ENCODE measurements around the gene FMN2.
"Not testable (repeated sequence)": the region's sequence is repeated elsewhere in the genome, so short reads cannot be mapped to it uniquely, and the experiment has no call there.

Gene FMN2

DNA sequence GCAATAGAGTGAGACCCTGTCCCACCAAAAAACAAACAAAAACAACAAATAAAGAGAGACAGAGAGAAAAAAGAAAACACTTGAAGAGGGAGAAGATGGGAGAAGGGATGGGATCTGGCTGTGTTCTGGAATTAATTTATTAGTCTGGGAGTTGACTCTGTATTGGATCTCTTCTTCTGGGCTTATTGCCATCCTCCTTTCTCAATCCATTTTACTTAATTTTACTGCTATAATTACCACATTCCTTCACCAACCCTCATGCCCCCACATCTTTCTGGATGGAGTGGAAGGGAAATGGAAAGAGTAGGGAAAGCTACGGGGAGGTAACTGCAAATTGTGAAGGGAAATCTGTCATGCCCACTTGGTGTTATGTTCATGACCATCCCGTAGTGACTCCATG lies 42.9 kb downstream of the FMN2 start:
- no peak for DNase-seq (ENCODE audit: low read depth in 1 of 2, low spot score in 1 of 2)

DNA sequence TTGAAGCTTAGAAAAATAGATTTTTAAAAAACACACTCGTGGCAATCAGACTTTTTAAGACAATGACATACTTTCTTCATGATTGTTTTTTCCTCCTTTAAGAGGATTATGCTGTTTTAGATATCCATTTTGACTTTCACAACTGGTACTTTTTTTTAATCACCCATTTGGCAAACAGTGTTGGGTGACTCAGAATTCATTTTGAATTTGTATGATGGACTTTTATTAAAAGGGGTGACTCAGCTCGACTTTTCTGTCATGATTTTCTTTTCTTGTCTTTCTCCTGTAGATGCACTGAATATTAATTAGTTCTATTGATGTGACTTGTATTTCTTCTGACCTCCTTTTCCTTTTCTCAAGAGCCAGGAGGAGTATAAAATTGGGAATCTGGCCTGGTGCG lies 44.7 kb downstream of the FMN2 start:
- DNase-seq (ENCODE audit: low read depth in 1 of 2, low spot score in 1 of 2) = no peak

DNA sequence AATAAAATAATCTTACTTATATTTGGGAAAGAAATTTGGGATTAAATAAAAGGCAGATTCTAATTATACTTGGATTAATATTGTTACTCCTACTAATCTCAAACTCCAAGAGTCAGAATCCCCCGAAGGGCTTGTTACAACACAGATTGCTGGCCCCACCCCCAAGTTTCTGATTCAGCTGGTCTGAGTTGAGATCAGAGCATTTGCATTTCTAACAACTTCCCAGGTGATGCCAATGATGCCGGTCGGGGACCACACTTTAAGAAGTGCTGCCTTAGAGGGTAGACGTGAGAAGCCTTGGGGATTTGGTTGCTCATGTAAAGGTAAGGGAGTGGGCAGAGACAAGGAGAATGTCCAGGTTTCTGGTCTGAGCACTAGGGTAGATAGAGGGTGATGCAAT lies 47.2 kb downstream of the FMN2 start:
- no peak for DNase-seq (ENCODE audit: low read depth in 1 of 2, low spot score in 1 of 2)

DNA sequence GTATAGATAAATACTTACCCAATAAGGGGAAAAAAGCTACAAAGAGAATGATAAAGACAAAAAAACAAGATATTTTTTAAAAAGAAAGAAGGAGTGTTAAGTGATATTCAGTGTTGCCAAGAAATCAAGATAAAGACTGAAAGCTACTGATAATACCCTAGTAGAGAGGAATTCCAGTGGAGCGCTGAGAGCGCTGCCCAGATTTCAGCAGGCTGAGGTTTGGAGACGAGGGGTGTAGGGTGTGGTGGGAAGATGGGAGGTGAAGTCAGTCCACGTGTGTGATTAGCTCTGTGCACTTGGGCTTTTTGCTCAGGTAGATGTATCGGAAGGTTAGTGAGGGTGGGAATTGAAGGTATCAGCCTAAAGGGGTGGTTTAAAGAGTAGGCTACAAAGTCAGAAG lies 47.8 kb downstream of the FMN2 start:
- no peak for DNase-seq (ENCODE audit: low read depth in 1 of 2, low spot score in 1 of 2)

DNA sequence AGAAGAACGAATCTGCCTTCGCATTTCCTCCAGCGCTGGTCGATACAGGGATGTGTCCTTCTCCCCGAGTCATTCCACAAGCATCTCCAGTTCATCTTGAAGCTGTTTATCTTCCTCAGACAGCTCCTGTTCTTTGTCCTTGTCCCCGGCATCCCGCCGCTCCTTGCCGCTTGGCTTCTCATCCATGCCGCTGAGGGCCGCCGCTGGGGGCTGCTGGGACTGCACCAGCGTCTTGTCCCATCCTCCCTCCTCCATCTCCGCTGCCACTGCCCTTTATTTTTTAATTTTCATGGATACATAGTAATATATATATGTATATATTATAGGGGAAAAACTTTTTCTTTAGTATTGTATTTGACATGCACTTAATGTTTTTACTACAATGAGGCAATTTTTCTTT lies 53.4 kb downstream of the FMN2 start:
- DNase-seq (ENCODE audit: low read depth in 1 of 2, low spot score in 1 of 2) = no peak

DNA sequence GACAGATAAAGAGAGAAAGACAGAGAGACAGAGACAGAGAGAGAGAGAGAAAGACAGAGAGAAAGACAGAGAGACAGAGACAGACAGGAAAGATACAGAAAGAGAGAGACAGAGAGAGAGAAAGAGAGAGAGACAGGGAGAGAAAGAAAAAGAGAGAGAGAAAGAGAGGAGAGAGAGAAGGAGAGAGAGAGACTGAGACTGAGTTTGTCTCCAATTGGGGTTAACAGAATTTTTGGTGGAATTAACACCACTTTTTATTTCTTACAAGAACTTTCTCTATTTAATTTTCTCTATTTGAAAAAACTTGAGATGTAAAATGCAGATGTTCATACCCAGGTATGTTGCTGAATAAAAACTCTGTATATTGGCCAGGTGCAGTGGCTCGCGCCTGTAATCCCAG lies 56.6 kb downstream of the FMN2 start:
- no peak for DNase-seq (ENCODE audit: low read depth in 1 of 2, low spot score in 1 of 2)

DNA sequence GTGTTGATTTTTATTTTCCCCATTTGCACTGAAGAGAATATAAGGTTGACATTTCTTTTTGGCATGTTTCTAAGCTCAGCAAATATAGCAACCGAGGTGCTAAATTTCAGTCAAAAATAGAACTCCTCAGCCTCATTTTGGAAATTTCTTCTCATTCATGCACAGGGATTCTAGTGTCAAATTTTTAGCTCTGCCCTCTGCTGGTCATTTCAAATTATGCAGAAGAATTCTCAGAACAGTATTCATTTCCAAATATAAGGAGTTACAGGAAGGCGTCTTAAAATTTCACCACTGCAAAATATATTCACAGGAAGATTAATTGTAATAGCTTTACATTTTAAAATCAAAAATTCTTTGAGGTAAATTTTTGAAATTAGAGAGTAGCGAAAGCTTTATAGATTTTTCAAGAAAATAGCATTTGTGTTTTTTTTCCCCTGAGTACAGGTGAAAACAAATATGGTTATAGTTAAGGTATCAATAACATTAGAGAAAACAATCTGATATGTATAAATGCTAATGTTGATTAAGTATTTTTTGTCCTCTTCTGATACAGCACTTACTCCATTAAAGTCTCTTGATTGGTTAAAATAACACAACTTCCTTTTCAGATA lies 57.9 kb downstream of the FMN2 start:
- no peak for DNase-seq (ENCODE audit: low read depth in 1 of 2, low spot score in 1 of 2)

DNA sequence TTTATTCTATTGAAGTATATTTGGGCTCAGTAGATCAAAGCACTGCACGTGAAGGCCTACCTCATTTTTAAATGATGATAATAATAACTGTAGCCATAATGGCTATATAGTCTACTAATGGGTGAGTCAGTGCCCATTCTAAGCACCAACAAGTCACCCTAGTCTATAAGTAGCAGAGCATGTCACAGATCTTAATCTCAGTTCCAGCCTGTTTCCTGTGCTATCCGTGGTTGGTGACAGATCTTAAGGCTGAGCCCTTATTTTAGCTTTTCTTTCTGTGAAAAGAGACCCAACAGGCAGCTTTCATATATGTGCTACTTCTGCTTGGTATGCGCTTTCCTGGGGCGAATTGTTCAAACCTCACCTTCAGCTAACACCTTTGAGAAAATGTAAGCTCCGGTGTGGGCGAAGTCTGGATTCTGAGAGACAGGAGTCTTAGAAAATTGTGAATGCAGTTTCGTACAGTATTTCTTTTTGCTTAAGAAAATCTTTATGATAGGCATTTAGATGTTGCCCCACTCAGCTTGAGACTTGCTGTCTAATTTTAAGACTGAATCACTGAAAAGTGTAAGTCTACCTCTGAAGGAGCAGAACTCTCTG lies 59.6 kb downstream of the FMN2 start:
- DNase-seq (ENCODE audit: low read depth in 1 of 2, low spot score in 1 of 2) = no peak

DNA sequence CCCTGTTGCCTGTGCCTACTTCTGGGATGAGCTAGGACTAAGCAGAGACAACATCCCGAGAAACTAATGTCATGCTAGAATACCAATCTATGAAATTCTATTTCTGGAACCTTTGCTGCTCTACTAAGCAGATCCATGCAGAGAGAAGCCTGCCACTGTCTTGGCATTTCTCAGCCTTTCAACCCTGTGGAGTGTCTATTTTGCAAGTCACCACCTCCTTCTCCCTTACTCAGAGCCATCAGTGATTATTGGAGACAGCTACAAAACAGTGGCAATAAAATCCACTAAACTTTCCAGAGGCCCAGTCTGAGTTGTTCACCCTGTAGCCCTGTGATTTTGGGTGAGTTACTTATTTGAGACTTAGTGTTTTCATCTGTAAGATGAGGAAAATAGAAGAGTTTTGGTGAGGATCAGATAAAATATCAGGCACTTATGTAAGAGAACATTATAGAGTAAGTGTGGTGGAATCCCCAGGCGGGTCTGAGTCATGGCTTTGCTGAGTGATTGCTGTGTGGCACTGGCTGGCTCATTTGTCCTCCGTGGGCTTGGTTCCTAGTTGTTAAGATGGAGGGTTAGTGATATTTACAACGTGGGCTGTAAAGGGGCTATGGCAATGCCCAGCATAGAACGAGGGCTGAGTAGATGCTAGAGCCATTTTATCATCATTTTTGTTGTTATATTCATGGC lies 61.1 kb downstream of the FMN2 start:
- DNase-seq (ENCODE audit: low read depth in 1 of 2, low spot score in 1 of 2) = no peak

DNA sequence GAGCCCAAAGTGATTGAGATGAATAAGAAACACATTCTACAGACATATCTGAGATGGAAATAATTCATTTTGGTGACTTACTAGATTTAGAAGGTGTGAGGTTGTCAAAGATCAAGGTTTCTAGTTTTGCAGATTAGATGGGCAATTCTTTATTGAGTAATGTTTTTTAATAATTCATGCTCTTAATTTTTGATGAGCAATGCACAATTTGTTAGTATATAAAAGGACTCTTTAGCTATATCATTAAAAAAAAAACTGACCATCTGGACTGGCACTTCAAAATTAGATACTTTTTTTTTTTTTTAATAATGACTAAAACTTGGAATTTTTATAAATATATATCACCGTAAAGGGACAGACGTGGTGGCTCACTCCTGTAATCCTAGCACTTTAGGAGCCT lies 63.9 kb downstream of the FMN2 start:
- no peak for DNase-seq (ENCODE audit: low read depth in 1 of 2, low spot score in 1 of 2)

DNA sequence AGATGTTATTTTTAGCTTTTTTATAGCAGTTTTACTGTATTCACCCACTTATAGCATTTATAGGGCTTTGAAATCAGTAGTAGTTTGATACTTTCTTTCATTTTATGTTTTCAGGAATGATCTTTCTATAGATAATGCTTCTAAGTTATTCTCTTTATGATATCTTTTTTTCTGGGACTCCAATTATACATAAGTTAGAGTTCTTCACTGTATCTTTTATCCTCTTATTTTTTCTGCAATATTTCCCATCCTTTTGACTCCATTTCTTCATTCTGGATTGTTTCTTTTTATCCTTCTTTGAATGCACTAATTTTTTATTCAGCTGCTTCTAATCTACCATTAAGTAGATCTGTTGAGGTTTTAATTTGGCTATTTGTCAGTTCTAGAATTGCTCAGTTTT lies 73.1 kb downstream of the FMN2 start:
- DNase-seq (ENCODE audit: low read depth in 1 of 2, low spot score in 1 of 2) = no peak

DNA sequence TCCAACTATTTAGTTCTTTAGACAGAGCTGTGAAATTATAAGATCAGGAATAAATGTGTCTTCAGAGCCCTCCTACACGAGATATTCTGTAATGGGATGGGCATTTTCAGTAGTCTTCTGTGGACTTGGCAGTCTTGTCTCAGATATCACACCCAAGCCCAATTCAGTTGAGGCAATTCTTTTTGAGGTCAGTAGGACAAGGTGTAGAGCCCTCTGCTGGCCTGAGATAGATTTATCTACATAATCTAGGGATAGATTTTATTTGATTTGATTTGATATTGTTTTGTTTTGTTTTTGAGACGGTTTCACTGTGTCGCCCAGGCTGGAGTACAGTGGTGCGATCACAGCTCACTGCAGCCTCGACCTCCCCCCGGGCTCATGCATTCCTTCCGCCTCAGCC lies 77.5 kb downstream of the FMN2 start:
- no peak for DNase-seq (ENCODE audit: low read depth in 1 of 2, low spot score in 1 of 2)

DNA sequence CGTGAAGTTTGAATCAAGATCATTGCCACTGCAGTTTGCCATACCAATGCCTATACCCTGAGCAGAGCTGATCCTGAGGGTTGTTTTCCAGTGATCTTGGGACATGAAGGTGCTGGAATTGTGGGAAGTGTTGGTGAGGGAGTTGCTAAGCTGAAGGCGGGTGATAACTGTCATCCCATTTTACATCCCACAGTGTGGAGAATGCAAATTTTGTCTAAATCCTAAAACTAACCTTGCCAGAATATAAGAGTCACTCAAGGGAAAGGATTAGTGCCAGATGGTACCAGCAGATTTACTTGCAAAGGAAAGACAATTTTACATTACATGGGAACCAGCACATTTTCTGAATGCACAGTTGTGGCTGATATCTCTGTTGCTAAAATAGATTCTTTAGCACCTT lies 78.6 kb downstream of the FMN2 start:
- DNase-seq (ENCODE audit: low read depth in 1 of 2, low spot score in 1 of 2) = no peak

DNA sequence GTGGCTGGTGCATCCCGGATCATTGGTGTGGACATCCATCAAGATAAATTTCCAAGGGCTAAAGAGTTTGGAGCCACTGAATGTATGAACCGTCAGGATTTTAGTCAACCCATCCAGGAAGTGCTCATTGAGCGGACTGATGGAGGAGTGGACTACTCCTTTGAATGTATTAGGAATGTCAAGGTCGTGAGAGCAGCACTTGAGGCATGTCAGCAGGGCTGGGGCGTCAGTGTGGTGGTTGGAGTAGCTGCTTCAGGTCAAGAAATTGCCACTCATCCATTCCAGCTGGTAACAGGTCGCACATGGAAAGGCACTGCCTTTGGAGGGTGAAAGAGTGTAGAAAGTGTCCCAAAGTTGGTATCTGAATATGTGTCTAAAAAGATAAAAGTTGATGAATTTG lies 79.1 kb downstream of the FMN2 start:
- no peak for DNase-seq (ENCODE audit: low read depth in 1 of 2, low spot score in 1 of 2)

DNA sequence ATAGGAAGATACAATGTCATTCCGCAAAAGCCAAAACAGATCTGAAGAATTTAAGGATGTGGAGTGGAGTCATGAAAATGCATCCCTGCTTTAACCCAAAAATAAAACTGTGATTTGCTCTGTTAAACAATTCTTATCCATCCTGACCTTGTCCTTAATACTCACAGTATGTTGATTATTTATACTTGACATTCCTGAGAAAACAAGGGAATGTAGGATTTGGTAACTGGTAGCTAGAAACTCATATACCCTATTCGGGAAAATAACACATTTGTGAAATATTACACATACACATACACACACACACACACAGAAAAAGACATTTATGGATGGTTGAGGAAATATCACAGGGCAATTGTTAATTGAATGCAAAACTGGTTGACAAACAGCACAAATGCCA lies 80.2 kb downstream of the FMN2 start:
- no peak for DNase-seq (ENCODE audit: low read depth in 1 of 2, low spot score in 1 of 2)

DNA sequence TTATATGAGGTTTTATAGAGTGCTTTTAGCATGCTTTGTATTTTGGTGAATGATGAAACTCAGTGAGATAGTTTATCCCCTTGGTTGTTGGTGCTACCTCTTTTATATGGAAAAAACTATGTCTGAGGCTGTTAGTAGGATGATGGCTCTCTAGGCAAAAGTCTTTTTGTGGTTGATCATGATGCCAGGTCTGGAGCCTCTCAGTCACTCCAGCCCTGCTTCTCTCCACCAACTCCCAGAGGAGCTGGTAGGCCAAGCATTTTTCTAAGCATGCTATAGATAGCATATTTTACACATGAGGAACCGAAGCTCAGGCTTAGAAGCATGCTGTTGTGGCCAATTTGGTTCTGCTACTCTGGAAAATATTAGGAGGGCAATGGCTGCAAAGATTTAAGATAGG lies 82.2 kb downstream of the FMN2 start:
- no peak for DNase-seq (ENCODE audit: low read depth in 1 of 2, low spot score in 1 of 2)

DNA sequence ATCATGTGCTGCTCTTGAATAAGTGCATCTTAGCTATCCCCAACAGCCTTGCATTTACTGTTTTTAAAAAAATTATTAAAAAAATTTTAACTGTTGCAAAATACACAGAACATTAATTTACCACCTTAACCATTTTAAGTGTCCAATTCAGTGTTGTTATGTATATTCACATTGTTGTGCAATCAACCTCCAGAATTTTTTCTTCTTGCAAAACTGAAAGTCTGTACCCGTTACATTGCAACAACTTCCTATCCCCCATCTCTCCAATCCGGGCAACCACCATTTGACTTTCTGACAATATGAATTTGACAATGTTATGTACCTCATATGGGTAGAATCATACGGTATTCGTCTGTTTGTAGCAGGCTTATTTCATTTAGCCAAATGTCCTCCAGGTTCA lies 83.1 kb downstream of the FMN2 start:
- DNase-seq (ENCODE audit: low read depth in 1 of 2, low spot score in 1 of 2) = no peak

DNA sequence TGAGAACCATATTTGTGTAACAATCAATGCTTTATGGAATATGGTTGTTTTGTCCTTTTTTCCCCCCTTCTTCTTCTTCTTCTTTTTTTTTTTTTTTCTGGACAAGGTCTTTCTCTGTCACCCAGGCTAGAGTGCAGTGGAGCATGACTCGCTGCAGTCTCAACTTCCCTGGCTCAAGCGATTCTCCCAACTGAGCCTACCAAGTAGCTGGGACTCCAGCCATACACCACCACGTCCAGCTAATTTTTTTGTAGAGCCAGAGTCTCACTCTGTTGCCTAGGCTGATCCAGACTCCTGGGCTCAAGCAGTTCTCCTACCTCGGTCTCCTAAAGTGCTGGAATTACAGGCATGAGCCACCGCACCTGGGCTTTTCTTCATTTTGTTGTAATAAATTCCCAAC lies 86.7 kb downstream of the FMN2 start:
- no peak for DNase-seq (ENCODE audit: low read depth in 1 of 2, low spot score in 1 of 2)

DNA sequence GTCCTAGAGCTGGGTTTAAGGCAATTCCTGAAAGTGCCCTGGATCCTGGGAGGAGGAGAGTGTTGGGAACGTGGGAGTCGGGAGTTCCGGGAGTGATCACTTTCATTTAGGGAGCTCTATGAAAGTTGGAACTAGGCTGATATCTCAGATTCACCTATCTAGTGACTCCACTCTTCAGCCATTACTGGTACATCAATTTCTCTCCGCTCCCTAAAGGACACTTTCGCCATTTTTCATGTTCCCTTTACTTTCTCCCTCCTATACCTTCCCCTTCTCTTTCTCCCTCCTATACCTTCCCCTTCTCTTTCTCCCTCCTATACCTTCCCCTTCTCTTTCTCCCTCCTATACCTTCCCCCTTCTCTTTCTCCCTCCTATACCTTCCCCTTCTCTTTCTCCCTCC lies 93.0 kb downstream of the FMN2 start:
- not testable (repeated sequence) for DNase-seq (ENCODE audit: low read depth in 1 of 2, low spot score in 1 of 2)

DNA sequence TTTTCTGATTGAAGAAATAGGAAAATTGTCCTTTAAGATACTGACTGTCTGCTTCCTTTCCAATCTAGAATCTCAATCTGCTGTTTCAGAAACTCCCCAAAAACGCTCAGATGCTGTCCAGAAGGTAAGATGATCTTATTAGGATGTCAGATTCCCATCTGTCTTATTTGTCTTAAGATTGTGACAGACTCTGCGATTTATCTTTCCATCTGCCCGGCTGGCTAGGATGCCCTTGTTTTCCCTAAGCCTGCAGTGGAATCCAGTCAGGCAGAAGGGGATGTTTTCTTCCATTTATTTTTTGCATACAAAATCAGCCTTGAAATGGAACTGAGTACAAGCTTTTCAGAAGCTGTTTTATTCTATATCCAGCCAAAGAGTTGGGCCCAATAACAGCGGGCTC lies 96.5 kb downstream of the FMN2 start:
- no peak for DNase-seq (ENCODE audit: low read depth in 1 of 2, low spot score in 1 of 2)

DNA sequence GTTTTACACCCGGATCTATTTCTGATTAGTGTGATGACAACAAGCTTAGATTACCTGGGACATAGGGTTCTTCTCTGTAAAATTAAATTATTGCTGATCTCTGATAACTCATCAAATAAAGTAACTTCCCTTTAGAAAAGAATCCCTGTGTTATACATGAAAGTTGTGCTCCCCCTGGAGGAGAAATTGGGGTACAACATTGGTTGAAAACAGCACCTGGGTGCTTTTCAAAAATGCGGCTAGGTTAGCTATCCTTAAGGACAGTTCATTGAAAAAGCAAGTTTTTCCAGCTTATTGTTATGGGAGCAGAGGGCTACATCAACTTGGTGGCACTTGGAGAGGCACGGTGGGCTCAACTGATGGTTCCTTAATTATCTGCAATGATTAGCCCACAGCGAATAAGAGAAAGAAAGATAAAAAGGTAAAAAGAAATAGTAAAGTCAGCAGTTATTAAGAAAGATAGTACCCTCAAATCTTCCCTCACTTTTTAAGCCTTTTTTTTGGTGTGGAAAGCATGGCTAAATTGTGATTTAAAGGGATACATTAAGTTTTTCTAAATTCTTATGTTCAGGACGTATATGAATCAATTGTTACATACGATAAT lies 97.8 kb downstream of the FMN2 start:
- DNase-seq (ENCODE audit: low read depth in 1 of 2, low spot score in 1 of 2) = peak in 1 of 2 donors; percentile 6

DNA sequence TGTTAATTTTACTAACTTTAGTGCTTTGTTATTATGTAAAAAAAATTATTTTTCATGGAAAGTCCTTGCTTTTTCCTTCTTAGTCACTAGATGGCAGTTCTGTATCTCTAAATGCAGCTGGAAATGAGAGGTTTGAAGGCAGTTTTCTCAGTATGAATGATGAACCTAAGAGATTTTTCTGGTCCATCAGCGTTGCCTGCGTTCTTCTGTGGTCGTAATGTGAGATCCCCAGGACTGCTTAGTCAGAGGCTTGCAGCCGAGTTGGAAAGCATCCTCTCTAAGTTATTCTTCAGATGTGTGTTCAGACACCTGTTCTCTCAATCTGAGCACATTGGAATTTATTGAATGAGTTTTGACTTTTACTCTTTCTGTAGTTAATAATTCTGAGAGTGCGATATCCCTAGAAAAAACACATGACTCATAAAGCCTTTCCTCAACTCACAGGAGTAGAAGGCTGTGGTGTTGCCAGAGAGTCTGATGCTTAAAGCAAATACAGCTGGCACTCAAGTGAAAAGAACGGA lies 99.3 kb downstream of the FMN2 start:
- DNase-seq (ENCODE audit: low read depth in 1 of 2, low spot score in 1 of 2) = no peak

All from activated CD4-positive, alpha-beta T cell treated with anti-CD3 and anti-CD28 coated beads, Interleukin-2, amount 50 U/mL, for 24 hours (primary cell).